OCI-LY7 (cell line): ENCODE data around the gene MGAT1. TPM values are rescaled to one million over a fixed set of nuclear protein-coding genes. Genes with fewer than 3 reads are reported as not detected.

Source experiments
- BruUV-seq: library from RNA; stranded (reverse); fragments of 400-500 nt; replicated peaks from 2 replicates; lab custom pipeline; 2021; lab: Mats Ljungman, UMichigan
- CTCF ChIA-PET: fragments of 300-600 bp; sonication (Branson Sonifier 250); formaldehyde crosslinking; loops from one replicate; lab custom pipeline; 2022; ENCODE audit warnings: antibody characterized with exemption; ENCODE audit not compliant: unreplicated experiment; lab: Charles Lee
- POLR2A ChIA-PET: fragments of 300-600 bp; sonication (Branson Sonifier 250); formaldehyde crosslinking; loops from one replicate; lab custom pipeline; 2022; ENCODE audit warnings: antibody characterized with exemption; lab: Charles Lee
- DNase-seq: peaks from one replicate; pipeline ENCODE4 v3.0.0-alpha.2; 2015; ENCODE audit warnings: low spot score
- H2AFZ ChIP-seq: fragments of 200-600 bp; sonication (generic), shearing (Covaris generic); 2 replicates; pipeline ENCODE4 v1.6.1; 2014; ENCODE audit warnings: mild to moderate bottlenecking, antibody characterized with exemption, low read length, moderate library complexity
- H3K27ac ChIP-seq: fragments of 200-600 bp; sonication (generic); 2 replicates; pipeline ENCODE4 v1.5.1; 2014; ENCODE audit warnings: mixed run types, low read depth, mild to moderate bottlenecking, moderate library complexity, low read length, inconsistent platforms; ENCODE audit not compliant: poor library complexity, severe bottlenecking
- H3K36me3 ChIP-seq: fragments of 200-600 bp; sonication (generic); 2 replicates; pipeline ENCODE4 v1.6.1; 2014; ENCODE audit warnings: mild to moderate bottlenecking, antibody characterized with exemption, low read length, moderate library complexity, mixed read lengths; ENCODE audit not compliant: insufficient read depth
- H3K4me1 ChIP-seq: fragments of 200-600 bp; sonication (generic); 2 replicates; pipeline ENCODE4 v1.5.1; 2014; ENCODE audit warnings: mild to moderate bottlenecking, low read length; ENCODE audit not compliant: insufficient read depth, poor library complexity, severe bottlenecking
- H3K4me2 ChIP-seq: fragments of 200-600 bp; sonication (generic); 2 replicates; pipeline ENCODE4 v1.6.1; 2014; ENCODE audit warnings: mild to moderate bottlenecking, low read length
- H3K4me3 ChIP-seq: fragments of 200-600 bp; sonication (generic); 2 replicates; pipeline ENCODE4 v1.5.1; 2014; ENCODE audit warnings: mild to moderate bottlenecking, low read depth, low read length; ENCODE audit not compliant: poor library complexity, severe bottlenecking
- H3K79me2 ChIP-seq: fragments of 200-600 bp; sonication (generic); 2 replicates; pipeline ENCODE4 v1.6.1; 2016; ENCODE audit warnings: low read depth, mild to moderate bottlenecking, low read length, moderate library complexity, mixed read lengths; ENCODE audit not compliant: insufficient read depth
- H3K9me2 ChIP-seq: fragments of 200-600 bp; sonication (generic); 2 replicates; pipeline ENCODE4 v1.6.1; 2016; ENCODE audit warnings: mild to moderate bottlenecking, low read length, mixed read lengths; ENCODE audit not compliant: insufficient read depth
- H3K9me3 ChIP-seq: fragments of 200-600 bp; sonication (generic); 2 replicates; pipeline ENCODE4 v1.6.1; 2014; ENCODE audit warnings: mild to moderate bottlenecking, mixed run types, low read length, mixed read lengths
- H4K20me1 ChIP-seq: fragments of 200-600 bp; sonication (generic); 2 replicates; pipeline ENCODE4 v1.6.1; 2014; ENCODE audit warnings: mild to moderate bottlenecking, antibody characterized with exemption, low read length, moderate library complexity, mixed read lengths; ENCODE audit not compliant: insufficient read depth
- EZH2phosphoT487 ChIP-seq: fragments of 200-600 bp; sonication (generic); IDR thresholded peaks from 2 replicates; pipeline ENCODE4 v1.6.1; 2018; ENCODE audit warnings: low read depth, borderline replicate concordance, mild to moderate bottlenecking, mixed run types, antibody characterized with exemption, low read length, moderate library complexity, mixed read lengths
- intact Hi-C: fragments of 100-400 bp; cut with micrococcal nuclease; formaldehyde crosslinking; loops from one replicate; pipeline ENCODE4 v1.10.0; 2022; ENCODE audit not compliant: unreplicated experiment
- total RNA-seq, 2 experiments: library from RNA; depleted of rRNA in 1 of 2; stranded (reverse); fragments of >200 nt in 1 of 2; shearing (Covaris generic) in 1 of 2; gene quantifications; 2 replicates each; pipeline ENCODE4 v1.2.3, GENCODE V29; 2014 to 2022
- TF ChIP-seq, protein P1 (sequence below): fragments of 200-600 bp; sonication (generic); conservative IDR thresholded peaks from 2 replicates; pipeline ENCODE4 v1.5.1; 2014; ENCODE audit warnings: mild to moderate bottlenecking, antibody characterized with exemption, low read length, moderate library complexity, mixed read lengths

The MGAT1 gene
- total RNA-seq, 2 experiments from 2014 or later: 75.4 to 103 TPM

DNA sequence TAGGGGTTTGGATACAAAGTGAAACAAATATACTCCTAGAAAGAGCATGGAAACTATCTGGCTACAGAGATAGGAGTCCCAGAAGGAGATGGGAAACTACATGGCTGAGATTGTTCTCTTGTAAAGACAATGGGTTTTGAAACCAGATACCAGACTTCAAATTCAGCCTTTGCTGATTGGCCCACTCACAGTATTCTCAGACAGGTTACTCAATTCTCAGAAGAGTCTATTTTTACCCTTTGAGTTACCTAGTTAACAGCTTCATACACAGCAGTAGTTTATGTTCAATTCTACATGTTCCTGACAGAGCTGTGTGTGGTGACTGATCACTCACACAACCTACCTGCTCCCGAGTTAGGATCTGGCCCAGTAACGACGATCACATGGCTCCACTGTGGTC is 44.4 kb upstream of the MGAT1 start:
- BruUV-seq: no TSS peak
- H3K4me3 ChIP-seq: no peak overlapping the region
- POLR2A ChIA-PET: interaction anchor here (0.8 to 0.9 kb wide), 2 partner anchors 11 to 22 kb away, joined by 3 to 6 read pairs; no protein-coding TSS in a partner anchor

DNA sequence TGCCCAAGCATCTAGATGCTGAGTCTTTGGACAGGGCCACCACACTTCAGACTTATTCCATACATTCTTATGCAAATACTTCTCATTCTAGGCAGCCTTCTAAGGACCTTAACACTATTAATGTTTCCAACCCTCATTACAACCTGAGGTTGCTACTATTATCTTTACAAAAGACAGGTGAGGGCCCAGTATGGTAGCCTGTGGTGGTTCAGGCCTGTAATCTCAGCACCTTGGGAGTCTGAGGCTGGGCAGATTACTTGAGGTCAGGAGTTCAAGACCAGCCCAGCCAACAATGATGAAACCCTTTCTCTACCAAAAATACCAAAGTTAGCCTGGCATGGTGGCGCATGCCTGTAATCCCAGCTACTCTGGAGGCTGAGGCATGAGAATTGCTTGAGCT is 42.3 kb upstream of the MGAT1 start:
- TF ChIP-seq EZH2phosphoT487: no peak
- TF ChIP-seq, protein P1, sequence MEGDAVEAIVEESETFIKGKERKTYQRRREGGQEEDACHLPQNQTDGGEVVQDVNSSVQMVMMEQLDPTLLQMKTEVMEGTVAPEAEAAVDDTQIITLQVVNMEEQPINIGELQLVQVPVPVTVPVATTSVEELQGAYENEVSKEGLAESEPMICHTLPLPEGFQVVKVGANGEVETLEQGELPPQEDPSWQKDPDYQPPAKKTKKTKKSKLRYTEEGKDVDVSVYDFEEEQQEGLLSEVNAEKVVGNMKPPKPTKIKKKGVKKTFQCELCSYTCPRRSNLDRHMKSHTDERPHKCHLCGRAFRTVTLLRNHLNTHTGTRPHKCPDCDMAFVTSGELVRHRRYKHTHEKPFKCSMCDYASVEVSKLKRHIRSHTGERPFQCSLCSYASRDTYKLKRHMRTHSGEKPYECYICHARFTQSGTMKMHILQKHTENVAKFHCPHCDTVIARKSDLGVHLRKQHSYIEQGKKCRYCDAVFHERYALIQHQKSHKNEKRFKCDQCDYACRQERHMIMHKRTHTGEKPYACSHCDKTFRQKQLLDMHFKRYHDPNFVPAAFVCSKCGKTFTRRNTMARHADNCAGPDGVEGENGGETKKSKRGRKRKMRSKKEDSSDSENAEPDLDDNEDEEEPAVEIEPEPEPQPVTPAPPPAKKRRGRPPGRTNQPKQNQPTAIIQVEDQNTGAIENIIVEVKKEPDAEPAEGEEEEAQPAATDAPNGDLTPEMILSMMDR: no peak
- CTCF ChIA-PET: no interaction called here

More for the DNA sequence above, 44.4 kb upstream of the MGAT1 start:
- no peaks in the 10 kb centered on the region for H4K20me1 ChIP-seq
- intact Hi-C loops: no loop called here
- H3K4me2 ChIP-seq: no peak overlapping the region
- peaks cover 5% of the 10 kb centered on the region; the same call in 1 of the 2 replicates for H3K9me3 ChIP-seq
- TF ChIP-seq, protein P1: no peak
- TF ChIP-seq EZH2phosphoT487: no peak
- no peak for DNase-seq
- peaks cover 76% of the 10 kb centered on the region for H3K36me3 ChIP-seq
- H2AFZ ChIP-seq: no peak overlapping the region
- H3K9me2 ChIP-seq: no peaks in the 10 kb centered on the region
- no peak overlapping the region for H3K27ac ChIP-seq
- no peaks in the 10 kb centered on the region for H3K79me2 ChIP-seq
- CTCF ChIA-PET: no interaction called here
- peaks cover 3% of the 10 kb centered on the region for H3K4me1 ChIP-seq

DNA sequence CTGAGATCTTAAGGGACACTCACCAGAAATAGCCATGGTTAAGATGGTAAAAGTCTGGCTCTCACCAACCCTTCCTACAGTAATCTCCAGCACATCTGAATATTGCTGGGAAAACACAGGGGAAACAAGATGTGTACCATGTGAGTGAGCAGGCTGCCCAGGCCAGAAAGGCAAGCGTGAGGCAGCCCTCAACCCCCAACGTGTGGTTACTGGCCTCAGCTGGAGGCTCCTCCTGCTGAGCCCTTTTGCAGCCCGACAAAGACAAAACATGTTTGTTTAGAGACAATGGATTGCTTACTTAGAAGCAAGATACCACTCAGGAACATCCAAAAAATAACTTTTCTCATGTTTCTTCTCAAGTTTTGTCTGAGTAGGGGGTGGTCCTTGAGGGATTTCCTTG is 41.8 kb upstream of the MGAT1 start:
- Histone ChIP-seq H3K27ac (no peak overlapping the region), H3K9me3 (peaks cover 12% of the 10 kb centered on the region; the same call in 1 of the 2 replicates), H3K4me1 (peaks cover 3% of the 10 kb centered on the region), H3K9me2 (no peaks in the 10 kb centered on the region), H3K4me2 (no peak overlapping the region), H3K4me3 (no peak overlapping the region), H4K20me1 (no peaks in the 10 kb centered on the region), H2AFZ (no peak overlapping the region), H3K36me3 (peaks cover 57% of the 10 kb centered on the region), H3K79me2 (no peaks in the 10 kb centered on the region)
- CTCF ChIA-PET: no interaction called here
- TF ChIP-seq, protein P1: no peak
- TF ChIP-seq EZH2phosphoT487: no peak
- DNase-seq: no peak
- intact Hi-C loops: no loop called here
- BruUV-seq: no TSS peak
- POLR2A ChIA-PET: interaction anchor here (0.6 kb wide), 1 partner anchor 444 kb away, joined by 5 read pairs; no protein-coding TSS in a partner anchor

More for the DNA sequence above, 42.3 kb upstream of the MGAT1 start:
- DNase-seq: no peak
- Histone ChIP-seq H2AFZ (no peak overlapping the region), H3K27ac (no peak overlapping the region), H3K4me1 (peaks cover 3% of the 10 kb centered on the region), H3K9me3 (peaks cover 12% of the 10 kb centered on the region; the same call in 1 of the 2 replicates), H3K4me3 (no peak overlapping the region), H3K4me2 (no peak overlapping the region), H3K36me3 (peaks cover 61% of the 10 kb centered on the region), H3K79me2 (no peaks in the 10 kb centered on the region), H3K9me2 (no peaks in the 10 kb centered on the region), H4K20me1 (no peaks in the 10 kb centered on the region)
- intact Hi-C loops: no loop called here
- no TSS peak for BruUV-seq
- POLR2A ChIA-PET: interaction anchor here (0.6 kb wide), 1 partner anchor 444 kb away, joined by 5 read pairs; no protein-coding TSS in a partner anchor
